Activated CD4-positive, alpha-beta memory T cell treated with anti-CD3 and anti-CD28 coated beads for 36 hours (primary cell): ENCODE measurements around the gene AKAP5. TPM values are rescaled to one million over a fixed set of nuclear protein-coding genes. Genes with fewer than 3 reads are reported as not detected.
A peak's percentile ranks its signal among the peaks of the same experiment; 100 is the strongest.

Experiments
- CTCF ChIA-PET: fragments of 350-600 bp; sonication (Branson Sonifier 250); formaldehyde crosslinking; loops from one replicate; lab custom pipeline; 2021; ENCODE audit warnings: antibody characterized with exemption, inconsistent platforms; lab: Charles Lee
- POLR2A ChIA-PET: fragments of 350-600 bp; sonication (Branson Sonifier 250); formaldehyde crosslinking; loops from one replicate; lab custom pipeline; 2021; ENCODE audit warnings: antibody characterized with exemption; lab: Charles Lee
- DNase-seq: peaks from one replicate; pipeline ENCODE4 v3.0.0-alpha.2; 2020
- H3K27ac Mint-ChIP-seq: one replicate; pipeline ENCODE4 v1.8.0; 2021; ENCODE audit warnings: mixed read lengths
- H3K27me3 Mint-ChIP-seq: one replicate; pipeline ENCODE4 v1.8.0; 2021; ENCODE audit warnings: mixed read lengths
- H3K36me3 Mint-ChIP-seq: one replicate; pipeline ENCODE4 v1.8.0; 2021; ENCODE audit warnings: mixed read lengths
- H3K4me1 Mint-ChIP-seq: one replicate; pipeline ENCODE4 v1.8.0; 2021; ENCODE audit warnings: low read depth, mixed read lengths
- H3K4me3 Mint-ChIP-seq: one replicate; pipeline ENCODE4 v1.8.0; 2021; ENCODE audit warnings: mild to moderate bottlenecking, mixed read lengths
- H3K9me3 Mint-ChIP-seq: one replicate; pipeline ENCODE4 v1.8.0; 2021; ENCODE audit warnings: mixed read lengths
- intact Hi-C: fragments of 100-400 bp; cut with micrococcal nuclease; formaldehyde crosslinking; loops from one replicate; pipeline ENCODE4 v1.15.1; 2023
- total RNA-seq, 2 experiments: library from RNA; stranded (reverse); gene quantifications; one replicate each; pipeline ENCODE4 v1.2.3, GENCODE V29; 2021

The AKAP5 gene
- total RNA-seq, 2 experiments from 2014 or later, result 0.74 to 1.1 TPM

- Mint-ChIP-seq H3K27me3 (no peaks in the 10 kb centered on the region), H3K9me3 (no peaks in the 10 kb centered on the region), H3K36me3 (peaks cover 24% of the 10 kb centered on the region), H3K27ac (no peak overlapping the region), H3K4me1 (peaks cover 24% of the 10 kb centered on the region), H3K4me3 (no peak overlapping the region)
- no peak for DNase-seq
- CTCF ChIA-PET, result no interaction called here
- intact Hi-C loops, result loop anchor here (10.0 kb wide), 2 partner anchors 76 to 174 kb away; partner anchors contain the start of gene MTHFD1
- POLR2A ChIA-PET, result interaction anchor here (0.6 kb wide), 1 partner anchor 22 kb away, joined by 5 read pairs; no protein-coding TSS in a partner anchor
Measured at GRCh38 chr14:64461221-64461620, 4.1 kb upstream of the AKAP5 start.

GRCh38 chr14:64463195-64463594, 2.1 kb upstream of the AKAP5 start:
- Mint-ChIP-seq H3K4me1 (peaks cover 38% of the 10 kb centered on the region), H3K4me3 (no peak overlapping the region), H3K27ac (no peak overlapping the region), H3K9me3 (no peaks in the 10 kb centered on the region), H3K27me3 (no peaks in the 10 kb centered on the region), H3K36me3 (peaks cover 21% of the 10 kb centered on the region)
- POLR2A ChIA-PET, result interaction anchor here (0.9 to 1.9 kb wide), 3 partner anchors 14 to 42 kb away, joined by 3 to 5 read pairs (median 4); partner anchors contain the start of gene ZBTB1
- CTCF ChIA-PET, result interaction anchor here (0.7 to 3.5 kb wide), 5 partner anchors 13 to 48 kb away, joined by 3 to 20 read pairs (median 8); no protein-coding TSS in a partner anchor
- no peak for DNase-seq
- intact Hi-C loops, result loop anchor here (10.0 kb wide), 2 partner anchors 78 to 172 kb away; partner anchors contain the start of gene MTHFD1

GRCh38 chr14:64463873-64464272, 1.4 kb upstream of the AKAP5 start:
- peaks cover 17% of the 10 kb centered on the region for H3K36me3 Mint-ChIP-seq

GRCh38 chr14:64464651-64465050, 648 bp upstream of the AKAP5 start:
- Mint-ChIP-seq H3K27ac (no peak overlapping the region), H3K4me1 (peaks cover 43% of the 10 kb centered on the region), H3K27me3 (no peaks in the 10 kb centered on the region), H3K4me3 (peak overlapping the region; percentile 75), H3K36me3 (peaks cover 10% of the 10 kb centered on the region), H3K9me3 (no peaks in the 10 kb centered on the region)
- CTCF ChIA-PET, result interaction anchor here (0.7 to 3.5 kb wide), 7 partner anchors 14 to 427 kb away, joined by 3 to 20 read pairs (median 3); no protein-coding TSS in a partner anchor
- no peak for DNase-seq
- POLR2A ChIA-PET, result interaction anchor here (1.9 kb wide), 1 partner anchor 40 kb away, joined by 5 read pairs; the partner anchor contains the start of gene ZBTB1
- intact Hi-C loops, result loop anchor here (1.0 to 10.0 kb wide), 4 partner anchors 14 to 170 kb away; partner anchors contain the start of gene MTHFD1

More at GRCh38 chr14:64463873-64464272, 1.4 kb upstream of the AKAP5 start:
- Mint-ChIP-seq H3K27me3 (no peaks in the 10 kb centered on the region), H3K4me3 (no peak overlapping the region), H3K4me1 (peaks cover 44% of the 10 kb centered on the region), H3K27ac (no peak overlapping the region), H3K9me3 (no peaks in the 10 kb centered on the region)
- intact Hi-C loops, result loop anchor here (2.0 to 10.0 kb wide), 3 partner anchors 13 to 171 kb away; partner anchors contain the start of gene MTHFD1
- POLR2A ChIA-PET, result interaction anchor here (0.5 to 1.9 kb wide), 3 partner anchors 17 to 77 kb away, joined by 3 to 5 read pairs (median 3); partner anchors contain the start of genes HSPA2 and ZBTB1
- CTCF ChIA-PET, result interaction anchor here (0.7 to 3.5 kb wide), 7 partner anchors 15 to 173 kb away, joined by 3 to 20 read pairs (median 3); no protein-coding TSS in a partner anchor
- no peak for DNase-seq

- POLR2A ChIA-PET, result interaction anchor here (1.1 to 1.8 kb wide), 6 partner anchors 8 to 128 kb away, joined by 3 to 7 read pairs (median 4); partner anchors contain the start of genes MTHFD1 and ZBTB1
- Mint-ChIP-seq H3K4me1 (peaks cover 37% of the 10 kb centered on the region), H3K27me3 (no peaks in the 10 kb centered on the region), H3K9me3 (no peaks in the 10 kb centered on the region), H3K36me3 (peaks cover 3% of the 10 kb centered on the region), H3K4me3 (peak overlapping the region; percentile 65), H3K27ac (peak overlapping the region; percentile 3)
- CTCF ChIA-PET, result interaction anchor here (1.0 to 2.5 kb wide), 8 partner anchors 10 to 121 kb away, joined by 4 to 15 read pairs (median 6); no protein-coding TSS in a partner anchor
- intact Hi-C loops, result loop anchor here (1.0 to 10.0 kb wide), 4 partner anchors 15 to 169 kb away; partner anchors contain the start of gene MTHFD1
- DNase-seq, result no peak
Measured at GRCh38 chr14:64465831-64466554, 694 bp downstream of the AKAP5 start.

GRCh38 chr14:64467101-64467500, 1.8 kb downstream of the AKAP5 start:
- CTCF ChIA-PET, result interaction anchor here (0.8 to 2.5 kb wide), 8 partner anchors 9 to 79 kb away, joined by 3 to 15 read pairs (median 6); partner anchors contain the start of gene MTHFD1
- Mint-ChIP-seq H3K4me3 (no peak overlapping the region), H3K4me1 (peaks cover 44% of the 10 kb centered on the region), H3K27ac (no peak overlapping the region), H3K27me3 (no peaks in the 10 kb centered on the region), H3K9me3 (no peaks in the 10 kb centered on the region), H3K36me3 (no peaks in the 10 kb centered on the region)
- no peak for DNase-seq
- POLR2A ChIA-PET, result interaction anchor here (0.5 to 1.8 kb wide), 6 partner anchors 9 to 594 kb away, joined by 3 to 5 read pairs (median 4); no protein-coding TSS in a partner anchor
- intact Hi-C loops, result loop anchor here (10.0 kb wide), 2 partner anchors 82 to 168 kb away; partner anchors contain the start of gene MTHFD1

GRCh38 chr14:64467566-64467965, 2.3 kb downstream of the AKAP5 start:
- intact Hi-C loops, result loop anchor here (10.0 kb wide), 2 partner anchors 83 to 167 kb away; partner anchors contain the start of gene MTHFD1
- ChIA-PET POLR2A (interaction anchor here (0.5 to 1.8 kb wide), 4 partner anchors 8 to 595 kb away, joined by 3 to 5 read pairs (median 4); no protein-coding TSS in a partner anchor), CTCF (interaction anchor here (0.8 to 2.5 kb wide), 6 partner anchors 10 to 79 kb away, joined by 3 to 15 read pairs (median 7); partner anchors contain the start of gene MTHFD1)
- no peaks in the 10 kb centered on the region for H3K9me3 Mint-ChIP-seq
- H3K4me3 Mint-ChIP-seq, result no peak overlapping the region
- peaks cover 44% of the 10 kb centered on the region for H3K4me1 Mint-ChIP-seq
- no peaks in the 10 kb centered on the region for H3K36me3 Mint-ChIP-seq
- H3K27me3 Mint-ChIP-seq, result no peaks in the 10 kb centered on the region
- no peak overlapping the region for H3K27ac Mint-ChIP-seq
- no peak for DNase-seq

- ChIA-PET POLR2A (no interaction called here), CTCF (interaction anchor here (0.6 to 3.2 kb wide), 2 partner anchors 14 to 39 kb away, joined by 4 to 15 read pairs; no protein-coding TSS in a partner anchor)
- intact Hi-C loops, result loop anchor here (10.0 kb wide), 2 partner anchors 84 to 166 kb away; partner anchors contain the start of gene MTHFD1
- no peak for DNase-seq
- H3K9me3 Mint-ChIP-seq, result no peaks in the 10 kb centered on the region
- peaks cover 44% of the 10 kb centered on the region for H3K4me1 Mint-ChIP-seq
- no peak overlapping the region for H3K4me3 Mint-ChIP-seq
- no peak overlapping the region for H3K27ac Mint-ChIP-seq
- H3K27me3 Mint-ChIP-seq, result no peaks in the 10 kb centered on the region
- no peaks in the 10 kb centered on the region for H3K36me3 Mint-ChIP-seq
Measured at GRCh38 chr14:64468451-64468850, 3.2 kb downstream of the AKAP5 start.

- intact Hi-C loops, result loop anchor here (2.0 kb wide), 1 partner anchor 51 kb away; no protein-coding TSS in a partner anchor
- Mint-ChIP-seq H3K27ac (no peak overlapping the region), H3K9me3 (no peaks in the 10 kb centered on the region), H3K36me3 (no peaks in the 10 kb centered on the region), H3K27me3 (no peaks in the 10 kb centered on the region), H3K4me3 (no peak overlapping the region), H3K4me1 (peaks cover 38% of the 10 kb centered on the region)
- no peak for DNase-seq
- CTCF ChIA-PET, result interaction anchor here (1.3 to 3.8 kb wide), 2 partner anchors 44 to 130 kb away, joined by 7 to 19 read pairs; no protein-coding TSS in a partner anchor
- POLR2A ChIA-PET, result interaction anchor here (1.5 kb wide), 1 partner anchor 37 kb away, joined by 3 read pairs; no protein-coding TSS in a partner anchor
Measured at GRCh38 chr14:64474041-64474440, 8.7 kb downstream of the AKAP5 start.

GRCh38 chr14:64474698-64475097, 9.4 kb downstream of the AKAP5 start:
- H3K9me3 Mint-ChIP-seq, result no peaks in the 10 kb centered on the region
- H3K27me3 Mint-ChIP-seq, result no peaks in the 10 kb centered on the region
- no peak overlapping the region for H3K27ac Mint-ChIP-seq
- intact Hi-C loops, result loop anchor here (2.0 kb wide), 1 partner anchor 52 kb away; no protein-coding TSS in a partner anchor
- no peak for DNase-seq
- no peaks in the 10 kb centered on the region for H3K36me3 Mint-ChIP-seq
- ChIA-PET POLR2A (interaction anchor here (1.5 kb wide), 1 partner anchor 36 kb away, joined by 3 read pairs; no protein-coding TSS in a partner anchor), CTCF (interaction anchor here (0.7 to 3.8 kb wide), 6 partner anchors 17 to 417 kb away, joined by 3 to 19 read pairs (median 4); no protein-coding TSS in a partner anchor)
- no peak overlapping the region for H3K4me3 Mint-ChIP-seq
- peaks cover 35% of the 10 kb centered on the region for H3K4me1 Mint-ChIP-seq
